Esophagus muscularis mucosa (tissue), 4 donors: ENCODE data around the gene ACOXL.
"Not testable (repeated sequence)": the region's sequence is repeated elsewhere in the genome, so short reads cannot be mapped to it uniquely, and the experiment has no call there.

ENCODE experiments used
- CTCF ChIP-seq, 3 experiments: fragments of 200-600 bp in 2 of 3; fragments of 450-650 bp in 1 of 3; sonication (generic) in 2 of 3; IDR thresholded peaks; one replicate each; pipeline ENCODE4 v1.5.1; 2017 to 2019; ENCODE audit warnings: antibody characterized with exemption in 3 of 3, mild to moderate bottlenecking in 2 of 3, moderate library complexity in 1 of 3
- EP300 ChIP-seq: sonication (generic); formaldehyde crosslinking; IDR thresholded peaks from one replicate; pipeline ENCODE4 v1.6.1; 2017; ENCODE audit warnings: antibody characterized with exemption
- POLR2A ChIP-seq: fragments of 450-650 bp; IDR thresholded peaks from one replicate; pipeline ENCODE4 v1.6.1; 2017; ENCODE audit warnings: antibody characterized with exemption, moderate library complexity, mild to moderate bottlenecking, low read depth

GRCh38 chr2:110855841-110856240 is 123.5 kb downstream of the ACOXL start:
- not testable (repeated sequence) for TF ChIP-seq EP300; CTCF (IDR thresholded peaks at IDR 0.05); POLR2A
